Heart left ventricle (tissue), 16 donors: ENCODE results near the gene UST. TPM values are rescaled to one million over a fixed set of nuclear protein-coding genes. Genes with fewer than 3 reads are reported as not detected.

Experiments
- ATAC-seq, 4 donors: fragments of 200-7000 bp; cut with Tn5 transposase; one replicate each; pipeline ENCODE4 v1.9.1; 2020 to 2022; ENCODE audit warnings: moderate library complexity in 4 of 4, mild to moderate bottlenecking in 3 of 4, moderate number of reproducible peaks in 1 of 4
- DNase-seq, 5 donors: peaks; one replicate each; pipeline ENCODE4 v3.0.0-alpha.2; 2020
- H3K27ac ChIP-seq, 12 donors: fragments of 200-600 bp; sonication (generic) in 4 of 12; one replicate each; pipeline versions ENCODE4 v1.5.0 to v1.8.0; 2016 to 2022; ENCODE audit warnings: mild to moderate bottlenecking in 2 of 12
- H3K27me3 ChIP-seq, 9 donors: fragments of 200-600 bp; sonication (generic) in 2 of 9; one replicate each; pipeline versions ENCODE4 v1.5.1 to v1.8.0; 2016 to 2022; ENCODE audit warnings: mild to moderate bottlenecking in 3 of 9
- H3K36me3 ChIP-seq, 9 donors: fragments of 200-600 bp; sonication (generic) in 2 of 9; one replicate each; pipeline versions ENCODE4 v1.5.0 to v1.8.0; 2018 to 2022; ENCODE audit warnings: mild to moderate bottlenecking in 2 of 9
- H3K4me1 ChIP-seq, 12 donors: fragments of 200-600 bp; sonication (generic) in 4 of 12; one replicate each; pipeline versions ENCODE4 v1.5.0 to v1.8.0; 2016 to 2022; ENCODE audit warnings: mild to moderate bottlenecking in 3 of 12
- H3K4me3 ChIP-seq, 12 donors: fragments of 200-600 bp; sonication (generic) in 4 of 12; one replicate each; pipeline versions ENCODE4 v1.5.0 to v1.8.0; 2017 to 2022; ENCODE audit warnings: mild to moderate bottlenecking in 9 of 12, moderate library complexity in 4 of 12
- H3K9me3 ChIP-seq, 12 donors: fragments of 200-600 bp; sonication (generic) in 4 of 12; one replicate each; pipeline versions ENCODE4 v1.5.0 to v1.8.0; 2016 to 2022; ENCODE audit warnings: mild to moderate bottlenecking in 1 of 12
- POLR2A ChIP-seq, 2 donors: fragments of 450-650 bp; IDR thresholded peaks; one replicate each; pipeline ENCODE4 v1.6.1; 2017; ENCODE audit warnings: antibody characterized with exemption in 2 of 2, mild to moderate bottlenecking in 2 of 2, moderate library complexity in 2 of 2
- WGBS, 4 donors: extraction: QIAGEN DNeasy Blood & Tissue Kit in 2 of 4; methylation state at CpG; one replicate each; pipeline versions ENCODE4 v1.1.5 to v1.1.7; 2013 to 2018; 5-methylcytosine and 5-hydroxymethylcytosine counted together
- intact Hi-C, 10 donors: fragments of 100-400 bp; cut with DNase I; formaldehyde crosslinking; loops; one replicate each; pipeline versions ENCODE4 v1.11.1 to v1.14.2; 2022
- polyA plus RNA-seq, 2 donors: library from polyadenylated mRNA; stranded (reverse); fragments of 200-250 nt; gene quantifications; one replicate each; pipeline ENCODE4 v1.2.3, GENCODE V29; 2013
- total RNA-seq, 9 donors: library from RNA; depleted of rRNA in 2 of 9; stranded (reverse); fragments of >200 nt in 2 of 9; fragmentation: NEBNext Ultra II Directional in 3 of 9; extraction: Animal tissue kit (Norgen Biotek cat#: 25700) in 3 of 9; gene quantifications; one replicate each; pipeline versions ENCODE4 v1.1.0 to v1.2.4, GENCODE V29; 2016 to 2023
- TF ChIP-seq, protein P1 (sequence below), 12 donors: fragments of 200-600 bp; sonication (generic) in 4 of 12; IDR thresholded peaks; one replicate each; pipeline versions ENCODE4 v1.5.0 to v1.8.0; 2018 to 2022; ENCODE audit warnings: antibody characterized with exemption in 12 of 12, mild to moderate bottlenecking in 5 of 12
- donor health status: ischemic (EF 13 %, LVEDD 7.1; RV severe dilation, severe dysfunction).
- donor health status: healthy with polysubstance abuse.
- donor health status: DM: no; HTN: yes; CAD: no.
- donor health status: DM: no; HTN: no; CAD: no.
- donor health status: ischemic (EF 25% LVEDD 6.9; RV normal size, moderate dysfunction).
- donor health status: ischemic (EF 25% LVEDD 5.7; RV mildly dilated, moderate dysfunction).
- donor health status: healthy.
- donor health status: DM: yes; HTN: yes; CAD: no.
- donor health status: ischemic (EF 35%, LVEDD 5.7; RV mildly dilated, moderate dysfunction).
- donor health status: nonischemic (EF 11% LVEDD 7.7; RV severe dilation, severe dysfunction).
- donor health status: DM: yes; HTN: yes; CAD: no.
- donor health status: PGD.
- donor health status: ischemic (EF 29% LVEDD 5.4; RV normal size, mild dysfunction).
- donor health status: nonischemic (EF 23%, LVEDD 6.1; RV moderate dilation, normal function).

The UST gene
- total and polyA plus RNA-seq, 11 donors, result 1.1 to 5.8 (median 2.7) TPM

DNA sequence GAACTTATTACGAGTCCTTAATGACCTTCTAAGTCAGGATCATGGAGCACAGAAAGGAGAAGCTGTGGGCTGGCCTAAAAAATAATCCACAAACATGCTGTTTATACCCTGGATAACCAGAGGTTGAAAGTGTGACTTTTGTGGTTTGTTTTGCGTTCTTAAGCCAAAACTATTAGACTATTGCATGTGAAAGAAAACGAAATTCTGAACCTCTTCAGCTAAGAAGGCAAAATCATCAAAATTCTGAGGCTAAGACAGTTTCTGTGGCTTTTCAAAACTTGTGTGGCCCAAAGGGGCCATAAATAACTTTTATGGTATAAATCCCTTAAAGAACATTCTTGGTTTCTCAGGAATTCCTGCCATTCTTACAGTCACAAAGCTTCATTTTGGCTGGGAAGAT, 251.0 kb downstream of the UST start:
- 83 to 86% (median 85%) methylated on average over 3 of the region's 3 CpGs for WGBS, 4 donors
- intact Hi-C loops, result no loop called here
- ATAC-seq (no peak), DNase-seq (no peak)
- Histone ChIP-seq H3K27ac (no peak overlapping the region), H3K4me1 (peaks cover 0 to 24% (median 18%) of the 10 kb centered on the region in 12 donors), H3K36me3 (no peaks in the 10 kb centered on the region), H3K27me3 (no peaks in the 10 kb centered on the region), H3K9me3 (peaks cover 0 to 20% (median 6%) of the 10 kb centered on the region in 12 donors), H3K4me3 (no peak overlapping the region)
- TF ChIP-seq, protein P1, sequence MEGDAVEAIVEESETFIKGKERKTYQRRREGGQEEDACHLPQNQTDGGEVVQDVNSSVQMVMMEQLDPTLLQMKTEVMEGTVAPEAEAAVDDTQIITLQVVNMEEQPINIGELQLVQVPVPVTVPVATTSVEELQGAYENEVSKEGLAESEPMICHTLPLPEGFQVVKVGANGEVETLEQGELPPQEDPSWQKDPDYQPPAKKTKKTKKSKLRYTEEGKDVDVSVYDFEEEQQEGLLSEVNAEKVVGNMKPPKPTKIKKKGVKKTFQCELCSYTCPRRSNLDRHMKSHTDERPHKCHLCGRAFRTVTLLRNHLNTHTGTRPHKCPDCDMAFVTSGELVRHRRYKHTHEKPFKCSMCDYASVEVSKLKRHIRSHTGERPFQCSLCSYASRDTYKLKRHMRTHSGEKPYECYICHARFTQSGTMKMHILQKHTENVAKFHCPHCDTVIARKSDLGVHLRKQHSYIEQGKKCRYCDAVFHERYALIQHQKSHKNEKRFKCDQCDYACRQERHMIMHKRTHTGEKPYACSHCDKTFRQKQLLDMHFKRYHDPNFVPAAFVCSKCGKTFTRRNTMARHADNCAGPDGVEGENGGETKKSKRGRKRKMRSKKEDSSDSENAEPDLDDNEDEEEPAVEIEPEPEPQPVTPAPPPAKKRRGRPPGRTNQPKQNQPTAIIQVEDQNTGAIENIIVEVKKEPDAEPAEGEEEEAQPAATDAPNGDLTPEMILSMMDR (IDR thresholded peaks at IDR 0.05), result no peak
- TF ChIP-seq POLR2A (IDR thresholded peaks at IDR 0.05), result no peak

DNA sequence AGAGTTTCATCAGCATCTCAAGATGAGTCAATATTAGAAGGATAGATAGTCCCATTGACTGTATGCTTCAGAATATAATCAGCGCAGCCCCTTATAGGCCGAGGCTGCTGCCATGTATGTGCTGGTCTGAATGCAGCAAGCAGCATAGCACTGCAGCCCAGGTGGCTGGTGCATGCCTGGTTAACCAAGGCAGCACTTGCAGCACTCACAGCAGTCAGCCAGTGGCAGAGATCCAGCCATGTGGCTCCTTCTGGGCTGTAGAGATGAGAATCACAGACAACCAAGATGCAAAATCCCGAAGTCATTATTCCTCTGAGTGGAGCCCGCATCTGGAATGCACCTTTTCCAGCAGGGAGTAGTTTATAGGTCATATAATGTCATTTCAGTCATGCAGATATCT, 251.9 kb downstream of the UST start:
- 77 to 87% (median 81%) methylated on average over 4 of the region's 4 CpGs for WGBS, 4 donors
- intact Hi-C loops, result no loop called here

DNA sequence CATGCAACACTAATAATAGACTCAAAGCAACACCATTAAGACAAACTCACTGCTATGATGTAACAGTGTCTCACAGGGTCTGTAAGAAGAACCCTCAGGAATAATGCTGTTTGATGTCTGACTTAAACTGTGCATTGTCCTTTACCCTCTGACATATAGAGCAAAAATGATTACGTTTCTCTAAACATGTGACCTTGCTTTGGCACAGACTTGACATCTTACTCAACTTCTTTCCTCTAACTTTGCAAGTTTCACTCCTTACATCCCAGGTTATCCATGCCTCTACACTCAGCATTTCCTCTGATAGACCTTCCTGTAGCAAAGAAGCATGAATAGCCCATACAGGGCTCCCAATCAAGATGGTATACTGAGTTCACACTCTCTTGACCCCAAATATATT, 252.7 kb downstream of the UST start:
- 3 to 12% (median 10%) methylated on average over 1 of the region's 1 CpG for WGBS, 4 donors
- H3K9me3 ChIP-seq, result peaks cover 0 to 20% (median 6%) of the 10 kb centered on the region in 12 donors
- no peak for DNase-seq
- no peaks in the 10 kb centered on the region for H3K27me3 ChIP-seq
- intact Hi-C loops, result no loop called here
- H3K27ac ChIP-seq, result peak overlapping the region in 11 of 12 donors; percentile 56 to 83 (median 64)
- H3K36me3 ChIP-seq, result no peaks in the 10 kb centered on the region
- no peak for TF ChIP-seq POLR2A (IDR thresholded peaks at IDR 0.05)
- TF ChIP-seq, protein P1 (IDR thresholded peaks at IDR 0.05), result no peak
- no peak overlapping the region for H3K4me3 ChIP-seq
- H3K4me1 ChIP-seq, result peaks cover 0 to 24% (median 18%) of the 10 kb centered on the region in 12 donors
- peak; percentile 11 to 52 (median 27) for ATAC-seq

More for the DNA sequence above, 251.9 kb downstream of the UST start:
- Histone ChIP-seq H3K4me3 (no peak overlapping the region), H3K9me3 (peaks cover 0 to 20% (median 6%) of the 10 kb centered on the region in 12 donors), H3K4me1 (peaks cover 0 to 24% (median 18%) of the 10 kb centered on the region in 12 donors), H3K36me3 (no peaks in the 10 kb centered on the region), H3K27me3 (no peaks in the 10 kb centered on the region), H3K27ac (peak overlapping the region in 1 of 12 donors; percentile 7)
- ATAC-seq, result peak; percentile 33 to 62 (median 41)
- no peak for TF ChIP-seq POLR2A (IDR thresholded peaks at IDR 0.05)
- TF ChIP-seq, protein P1 (IDR thresholded peaks at IDR 0.05), result no peak
- DNase-seq, result peak in 1 of 5 donors; percentile 30

DNA sequence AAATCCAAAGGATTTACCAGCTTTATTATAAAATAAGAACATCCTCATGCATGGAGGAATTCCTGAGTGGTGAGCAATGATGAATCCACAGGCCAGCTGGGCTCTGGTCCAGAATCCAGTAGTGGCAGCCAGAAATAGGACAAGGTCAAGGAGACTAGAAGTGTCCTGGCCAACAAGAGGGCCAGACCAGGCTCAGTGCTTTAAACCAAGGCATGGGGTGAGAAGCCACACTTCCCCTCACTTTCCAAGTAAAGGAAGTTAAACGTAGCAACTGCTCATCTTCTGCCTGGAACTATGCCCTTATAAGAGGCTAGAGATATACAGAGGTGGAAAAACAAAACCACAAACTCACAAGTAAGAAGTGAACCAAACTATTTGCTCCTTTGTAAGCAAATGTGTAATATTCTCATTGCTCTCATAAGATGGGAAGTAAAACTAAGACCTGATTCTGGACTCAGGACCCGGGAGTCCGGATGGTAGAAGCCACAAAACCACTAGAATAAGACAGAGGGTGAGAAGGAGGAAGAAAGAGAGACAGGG, 253.2 kb downstream of the UST start:
- TF ChIP-seq POLR2A (IDR thresholded peaks at IDR 0.05), result no peak
- TF ChIP-seq, protein P1 (IDR thresholded peaks at IDR 0.05), result no peak
- ATAC-seq (peak; percentile 92 to 98 (median 94)), DNase-seq (peak; percentile 76 to 88 (median 83))
- WGBS, 4 donors, result 53 to 62% (median 54%) methylated on average over 3 of the region's 3 CpGs
- intact Hi-C loops, result no loop called here
- Histone ChIP-seq H3K4me3 (no peak overlapping the region), H3K27me3 (no peaks in the 10 kb centered on the region), H3K9me3 (peaks cover 0 to 20% (median 6%) of the 10 kb centered on the region in 12 donors), H3K36me3 (no peaks in the 10 kb centered on the region), H3K27ac (peak overlapping the region; percentile 56 to 83 (median 64)), H3K4me1 (peaks cover 0 to 24% (median 18%) of the 10 kb centered on the region in 12 donors)
